IPS DF 4.7 (cell line): Measurements from ENCODE around the gene MACO1.

Source experiments
- DNase-seq: peaks from one replicate; pipeline ENCODE4 v3.0.0-alpha.2; 2013; ENCODE audit warnings: low spot score; ENCODE audit errors: extremely low read depth

The MACO1 gene

DNA sequence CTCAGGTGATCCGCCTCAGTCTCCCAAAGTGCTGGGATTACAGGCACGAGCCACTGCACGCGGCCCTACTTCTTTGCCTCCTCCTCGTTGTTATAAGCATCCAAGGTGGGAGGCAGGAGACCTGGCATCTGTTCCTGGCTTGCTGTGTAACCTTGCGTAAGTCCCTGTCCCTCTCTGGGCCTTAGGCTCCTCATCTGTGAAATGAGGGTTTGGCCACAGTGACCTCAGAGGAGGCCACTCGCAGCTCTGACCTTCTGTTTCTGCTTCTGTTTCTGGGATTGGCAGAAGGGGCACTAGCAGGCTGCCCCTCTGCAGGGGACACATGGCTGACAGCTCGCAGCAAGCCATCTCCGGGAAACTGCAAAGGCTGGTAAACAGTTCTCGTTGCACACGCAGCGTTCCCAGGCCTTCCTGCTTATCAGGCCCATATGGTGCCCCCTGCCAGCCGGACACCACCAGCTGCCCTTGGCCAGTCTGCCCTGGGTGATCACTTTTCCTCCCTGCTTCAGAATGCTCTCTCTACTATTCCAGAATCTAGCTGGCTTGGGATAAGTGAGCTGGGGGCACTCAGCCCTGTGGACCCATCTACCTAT lies 110.1 kb downstream of the MACO1 start:
- no peak for DNase-seq

DNA sequence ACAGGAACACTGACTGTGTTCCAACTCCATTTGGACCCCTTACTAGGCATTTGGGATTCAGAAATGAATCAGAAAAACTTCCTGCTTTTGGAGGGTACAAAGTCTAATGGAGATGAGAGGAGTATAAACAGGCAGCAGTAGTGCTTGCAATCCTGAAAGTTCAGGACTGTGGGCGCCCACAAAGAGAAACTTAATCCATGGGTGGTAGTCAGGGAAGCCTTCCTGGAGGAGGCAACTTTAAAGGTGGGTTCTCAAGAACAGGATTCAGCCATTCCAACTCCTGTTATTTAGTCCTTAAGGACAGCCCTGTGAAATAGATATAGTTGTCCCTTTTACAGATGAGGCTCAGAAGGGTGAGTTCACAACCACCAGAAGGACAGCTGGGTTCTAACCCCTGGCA lies 110.7 kb downstream of the MACO1 start:
- no peak for DNase-seq

DNA sequence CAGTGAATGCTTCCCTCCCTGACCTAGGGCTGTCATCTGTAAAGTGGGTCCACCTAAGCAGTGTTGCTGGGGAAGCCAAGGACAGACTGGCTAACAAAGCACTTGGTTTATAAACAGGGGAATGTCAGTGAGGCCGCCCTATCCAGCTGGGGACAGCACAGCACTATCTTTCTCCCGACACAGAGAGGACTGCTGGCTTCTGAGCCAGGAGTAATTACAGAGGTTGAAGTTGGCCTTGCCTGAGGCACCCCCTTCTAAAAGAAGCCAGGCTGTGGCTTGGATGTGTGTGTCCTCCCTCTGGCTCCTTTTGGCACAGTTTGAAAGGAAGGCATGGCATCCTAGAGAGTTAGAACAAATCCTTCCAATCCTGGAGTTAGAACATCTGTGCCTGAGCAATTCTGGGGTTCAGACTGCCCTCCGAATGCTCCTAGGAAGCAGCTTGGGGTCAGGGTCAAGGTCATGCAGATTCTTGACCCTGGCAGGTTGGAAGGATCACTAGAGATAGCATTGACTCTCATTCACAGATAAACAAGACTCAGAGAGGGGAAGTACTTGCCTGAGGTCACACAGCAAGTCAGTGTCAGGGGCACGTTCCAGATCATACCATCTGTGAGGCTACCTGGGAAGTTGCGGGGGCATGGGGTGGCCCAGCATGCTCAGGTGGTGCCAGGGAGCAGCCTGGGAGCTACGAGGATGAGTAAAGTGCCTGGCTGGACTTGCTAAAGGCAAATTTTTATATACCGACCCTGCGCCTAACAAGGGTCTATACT lies 111.4 kb downstream of the MACO1 start:
- no peak for DNase-seq

DNA sequence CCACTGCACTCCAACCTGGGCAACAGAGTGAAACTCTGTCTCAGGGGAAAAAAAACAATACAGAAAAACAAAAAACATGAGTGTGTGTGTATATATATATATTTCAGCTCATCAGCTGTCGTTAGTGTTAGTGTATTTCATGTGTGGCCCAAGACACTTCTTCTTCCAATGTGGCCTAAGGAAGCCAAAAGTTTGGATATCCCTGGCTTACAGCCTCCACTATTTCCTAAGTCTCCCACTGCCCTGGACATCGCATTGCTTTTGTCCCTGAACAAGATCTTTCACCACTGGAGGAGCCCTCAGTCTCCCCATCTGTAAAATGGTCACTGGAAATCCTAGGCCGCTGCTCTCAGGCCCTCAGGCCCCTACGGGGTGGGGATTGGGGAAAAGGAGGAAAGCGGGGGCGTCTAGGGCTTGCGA lies 112.3 kb downstream of the MACO1 start:
- no peak for DNase-seq

DNA sequence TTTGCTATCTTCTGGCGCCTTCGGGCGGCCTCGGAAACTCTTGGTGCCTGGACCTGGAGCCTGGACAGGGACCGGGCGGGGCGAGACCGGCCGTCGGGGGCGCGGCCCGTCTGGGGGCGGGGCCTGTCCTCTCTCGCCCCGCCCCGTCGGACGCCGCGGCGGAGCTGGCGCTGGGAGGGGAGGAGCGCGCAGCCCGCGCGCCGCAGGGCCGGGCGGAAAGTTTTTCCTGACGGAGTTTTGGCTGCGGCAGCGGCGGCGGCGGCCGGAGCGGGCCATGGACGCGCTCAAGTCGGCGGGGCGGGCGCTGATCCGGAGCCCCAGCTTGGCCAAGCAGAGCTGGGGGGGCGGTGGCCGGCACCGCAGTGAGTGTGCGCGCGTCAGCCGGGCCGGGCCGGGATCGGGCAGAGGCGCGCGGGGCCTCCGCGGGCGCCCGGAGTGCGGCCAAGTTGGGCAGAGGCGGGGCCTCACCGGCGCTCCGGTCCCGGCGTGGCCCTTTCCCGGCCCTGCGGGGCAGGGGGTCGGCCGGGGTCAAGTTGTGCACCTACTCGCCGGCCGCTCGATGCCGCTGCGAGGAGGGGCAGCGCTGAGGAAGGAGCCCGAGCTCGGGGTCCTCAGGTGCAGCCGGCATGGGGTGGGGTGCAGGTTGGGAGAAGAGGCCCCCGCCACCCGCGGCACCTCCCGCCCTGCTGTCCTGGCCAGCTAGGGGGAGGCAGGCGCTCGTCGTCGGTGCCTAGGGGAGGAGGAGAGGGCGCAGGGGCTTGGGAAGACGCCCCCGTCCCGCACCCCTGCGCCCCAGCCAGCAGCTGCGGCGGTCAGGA lies 112.9 kb downstream of the MACO1 start, which contains the start of gene LDLRAP1:
Gene LDLRAP1, plus strand, starts transcription at position 182 of the 818 bp plus-strand sequence. Its CDS starts 93 bp downstream, at position 275.
- no peak for DNase-seq

DNA sequence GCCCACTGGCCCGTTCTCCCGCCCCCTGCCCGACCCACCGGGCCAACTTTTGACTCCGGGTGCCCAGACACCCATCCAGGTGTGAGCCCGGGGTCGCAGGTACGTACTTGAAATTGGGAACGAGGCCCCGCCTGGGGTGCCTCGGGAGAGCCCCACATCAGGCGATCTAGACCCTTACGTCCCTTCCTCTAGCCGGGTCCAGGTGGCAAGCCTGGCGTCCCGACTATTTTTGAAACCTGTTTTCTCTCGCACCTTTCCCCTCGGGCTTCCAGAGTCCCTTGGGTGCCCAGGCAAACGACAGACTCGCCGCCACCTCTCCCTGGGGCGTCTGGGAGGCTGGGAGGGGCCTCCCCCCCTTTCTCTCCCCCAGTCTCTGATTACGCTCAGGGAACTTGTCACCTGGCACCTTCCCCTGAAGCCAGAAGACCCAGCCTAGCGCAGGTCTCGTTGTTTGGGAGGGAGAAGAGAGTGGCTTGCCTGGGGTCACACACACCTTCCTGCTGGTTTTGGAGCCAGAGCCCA lies 113.6 kb downstream of the MACO1 start:
- DNase-seq, result no peak

DNA sequence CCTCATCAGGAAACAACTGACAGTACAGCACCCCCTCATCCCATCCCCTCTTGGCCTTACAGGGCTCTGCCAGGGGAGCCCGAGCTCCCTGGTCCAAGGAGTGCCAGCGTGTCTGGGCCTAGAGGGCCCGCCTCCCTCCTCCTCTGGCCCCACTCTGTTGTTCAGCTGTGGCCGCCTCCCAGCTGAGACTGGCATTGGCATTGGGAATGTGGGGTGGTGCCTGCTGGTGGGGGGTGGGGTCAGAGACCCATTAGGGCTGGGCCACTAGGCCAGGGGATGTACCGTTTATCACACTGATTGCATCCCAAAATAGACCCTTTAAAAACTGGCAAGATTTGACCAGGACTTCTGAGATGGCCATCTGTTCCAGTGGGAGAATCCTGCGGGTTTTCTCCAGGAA lies 114.1 kb downstream of the MACO1 start:
- DNase-seq, result no peak

DNA sequence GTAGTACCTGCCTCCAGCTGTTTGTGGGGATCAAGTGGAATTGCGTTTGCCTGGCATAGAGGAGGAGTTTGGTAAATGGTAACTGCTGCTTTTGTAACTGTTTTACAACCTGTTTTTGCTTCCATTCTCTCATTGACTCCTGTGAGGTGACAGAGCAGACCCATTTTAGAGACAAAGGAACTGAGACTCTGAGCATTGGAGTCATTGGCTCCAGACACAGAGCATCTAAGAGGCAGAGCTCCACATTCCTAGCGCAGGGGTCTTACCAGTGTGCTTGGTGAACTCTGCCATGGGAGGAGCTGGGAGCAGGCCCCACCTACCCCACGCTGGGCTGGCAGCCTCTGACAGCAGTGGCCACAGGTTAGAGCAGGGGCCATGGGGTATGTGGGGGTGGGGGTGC lies 115.1 kb downstream of the MACO1 start:
- DNase-seq, result no peak

DNA sequence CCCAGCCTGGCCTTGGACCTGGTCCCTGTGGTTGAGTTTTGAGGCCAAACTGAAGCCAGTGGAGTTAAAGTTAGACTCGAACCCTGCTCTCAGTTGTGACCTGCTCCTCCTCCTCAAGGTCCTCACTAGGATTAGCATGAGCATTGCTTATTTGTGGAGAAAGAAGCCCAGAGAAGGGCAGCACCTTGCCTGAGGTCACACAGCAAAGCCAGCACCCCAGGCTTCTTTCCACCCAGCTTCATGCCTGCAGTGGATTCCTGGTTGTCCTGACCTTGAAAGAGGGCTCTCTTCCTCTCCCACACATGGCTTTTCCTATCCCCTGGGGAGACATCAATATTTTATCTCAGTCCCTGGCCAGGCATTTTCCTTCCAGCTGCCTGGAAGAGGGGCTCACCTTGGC lies 115.5 kb downstream of the MACO1 start:
- DNase-seq, result no peak

DNA sequence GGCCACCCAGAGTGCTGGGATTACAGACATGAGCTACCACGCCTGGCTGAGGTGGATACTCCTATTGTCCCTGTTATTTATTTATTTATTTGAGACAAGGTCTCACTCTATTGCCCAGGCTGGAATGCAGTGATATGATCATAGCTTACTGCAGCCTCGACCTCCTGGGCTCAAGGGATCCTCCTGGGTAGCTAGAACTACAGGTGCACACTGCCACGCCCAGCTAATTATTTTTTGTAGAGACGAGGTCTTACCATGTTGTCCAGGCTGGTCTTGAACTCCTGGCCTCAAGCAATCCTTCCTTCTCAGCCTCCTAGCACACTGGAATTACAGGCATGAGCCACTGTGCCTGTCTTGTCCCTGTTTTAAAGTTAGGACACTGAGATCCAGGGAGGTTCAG lies 117.9 kb downstream of the MACO1 start:
- no peak for DNase-seq

DNA sequence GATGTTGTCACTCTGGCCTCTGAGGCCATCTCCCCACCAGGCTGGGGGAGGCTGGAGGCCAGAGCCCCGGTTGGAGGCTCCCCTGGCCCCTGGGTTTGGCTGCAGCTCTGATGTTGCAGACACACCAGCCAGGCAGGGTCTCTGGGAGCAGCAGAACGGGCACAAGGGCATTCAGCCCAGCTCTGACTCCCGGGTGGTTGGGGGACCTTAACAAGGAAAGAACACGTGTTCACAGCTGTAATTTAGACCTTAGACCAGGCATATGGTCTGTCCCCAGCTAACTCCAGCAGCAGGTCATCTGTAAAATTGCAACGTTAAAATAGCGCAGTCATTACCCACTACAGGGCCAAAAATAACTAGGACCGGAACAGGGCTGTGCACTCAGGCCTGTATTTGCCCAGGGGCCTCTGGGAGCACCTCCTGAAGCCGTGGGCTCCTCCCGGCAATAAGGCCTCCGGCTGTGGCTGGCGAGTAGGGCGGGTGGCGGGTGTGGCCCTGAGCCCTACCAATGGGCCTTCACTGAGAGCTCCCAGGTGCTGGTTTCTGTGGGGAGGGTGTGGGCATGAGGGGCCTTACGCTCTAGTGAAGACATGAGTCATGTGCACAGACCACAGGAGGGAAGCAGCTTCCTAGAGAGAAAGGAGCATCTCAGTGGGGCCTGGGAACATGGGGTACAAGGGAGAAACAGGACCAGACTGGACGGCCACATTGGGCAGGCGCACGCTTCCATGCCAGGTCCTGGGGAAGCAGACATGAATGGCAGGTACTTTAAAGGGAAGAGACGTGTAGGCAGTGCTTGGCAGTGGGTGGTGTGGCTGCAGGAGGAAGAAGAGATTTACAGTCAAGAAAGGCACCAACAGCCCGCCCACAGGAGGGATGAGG lies 118.8 kb downstream of the MACO1 start:
- no peak for DNase-seq
